ENCODE results near the gene HINFP.
A peak's percentile ranks its signal among the peaks of the same experiment; 100 is the strongest.

GRCh38 chr11:119084663-119085436 lies 36.5 kb upstream of the HINFP start, which contains the start of gene HMBS:
- TF ChIP-seq REST (IDR thresholded peaks at IDR 0.05), result no peak
- TF ChIP-seq TAF1 (conservative IDR thresholded peaks at IDR 0.05), result peak; percentile 57
- TF ChIP-seq MAX (IDR thresholded peaks at IDR 0.05), result peak; percentile 81
- no peak for TF ChIP-seq EGR1 (IDR thresholded peaks at IDR 0.05; ENCODE audit: low read depth in 2 of 2)
- no peak for TF ChIP-seq CTCF (IDR thresholded peaks at IDR 0.05; ENCODE audit: low read depth, low read length, missing input control)
- no peak for TF ChIP-seq HNF4G (IDR thresholded peaks at IDR 0.05)
- no peak for TF ChIP-seq JUND (IDR thresholded peaks at IDR 0.05)
- TF ChIP-seq YY1 (IDR thresholded peaks at IDR 0.05), result peak; percentile 69
- no peak for TF ChIP-seq RAD21 (IDR thresholded peaks at IDR 0.05)
- no peak for TF ChIP-seq FOXA1 (IDR thresholded peaks at IDR 0.05)
- peak; percentile 76 to 92 for TF ChIP-seq GABPA (IDR thresholded peaks at IDR 0.05 in 1 of 2, conservative IDR thresholded peaks at IDR 0.05 in 1 of 2)
